GM03348 (cell line): ENCODE results near the gene STIMATE.

Experiments
- DNase-seq: peaks from one replicate; pipeline ENCODE4 v3.0.0; 2012; ENCODE audit warnings: low spot score

Gene STIMATE

DNA sequence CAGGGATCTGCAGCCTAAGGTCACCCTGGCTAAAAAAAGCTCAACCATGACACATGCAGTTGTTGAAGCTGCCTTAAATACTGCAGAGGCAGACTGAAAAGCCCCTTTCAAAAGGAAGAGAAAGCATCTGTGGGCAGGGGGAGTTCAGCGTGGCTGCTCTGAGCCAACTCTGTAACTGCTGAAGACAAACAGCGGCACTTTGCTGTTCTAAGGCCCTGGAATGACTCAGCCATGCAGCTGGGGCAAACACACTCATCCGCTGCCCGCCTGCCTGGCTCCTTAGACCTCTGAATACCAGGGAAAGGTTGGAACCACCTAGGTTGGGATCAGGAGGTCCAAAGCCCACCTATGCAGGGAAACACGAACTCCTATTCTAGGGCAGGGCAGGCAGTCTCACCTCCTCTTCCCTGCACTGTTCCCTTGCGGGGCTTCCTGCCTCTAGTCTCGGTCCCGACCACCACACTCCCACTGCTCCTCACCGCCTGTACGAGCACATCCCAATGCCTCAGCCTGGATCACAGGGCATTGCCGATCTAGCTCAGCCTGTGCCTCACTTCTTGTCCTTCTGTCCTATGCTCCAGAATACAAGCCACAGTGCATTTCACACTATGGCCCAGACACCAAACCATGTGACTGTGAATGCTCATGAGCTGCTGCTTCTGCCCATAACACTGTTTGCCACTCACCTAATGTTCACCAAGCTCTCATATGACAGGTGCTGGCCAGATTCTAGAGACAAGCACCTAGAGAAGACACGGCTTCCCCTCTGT is 56.0 kb downstream of the STIMATE start:
- no peak for DNase-seq

DNA sequence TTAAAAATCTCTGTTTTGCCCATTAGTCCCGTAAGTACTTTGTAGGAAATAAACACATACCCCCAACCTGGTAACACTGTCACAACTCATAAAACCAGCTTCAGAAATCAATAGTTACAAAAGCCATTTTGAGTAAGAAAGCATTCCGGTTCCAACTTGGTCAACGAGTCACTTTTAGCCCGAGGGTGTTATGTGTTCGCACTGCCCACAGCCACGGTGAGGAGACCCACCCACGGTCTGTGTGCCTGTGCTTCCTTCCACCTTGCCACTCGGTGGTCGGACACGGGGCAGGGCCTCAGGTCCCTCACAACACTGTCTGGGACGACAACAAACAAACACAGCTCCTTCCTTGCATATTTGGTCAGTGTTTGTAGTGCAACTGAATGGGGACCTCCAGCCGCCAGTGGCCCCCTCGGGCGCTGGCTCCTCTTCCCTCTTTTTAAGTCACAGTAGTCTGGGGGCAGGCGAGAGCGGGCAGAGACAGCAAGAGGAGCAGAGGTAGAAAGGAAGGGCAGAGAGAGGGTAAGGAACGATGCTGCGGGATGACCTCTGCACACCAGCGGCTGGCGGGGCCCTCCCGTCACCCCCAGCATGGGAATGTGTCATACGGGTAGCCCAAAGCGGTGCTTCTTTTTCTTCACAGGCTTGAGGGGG is 57.3 kb downstream of the STIMATE start:
- DNase-seq, result no peak

DNA sequence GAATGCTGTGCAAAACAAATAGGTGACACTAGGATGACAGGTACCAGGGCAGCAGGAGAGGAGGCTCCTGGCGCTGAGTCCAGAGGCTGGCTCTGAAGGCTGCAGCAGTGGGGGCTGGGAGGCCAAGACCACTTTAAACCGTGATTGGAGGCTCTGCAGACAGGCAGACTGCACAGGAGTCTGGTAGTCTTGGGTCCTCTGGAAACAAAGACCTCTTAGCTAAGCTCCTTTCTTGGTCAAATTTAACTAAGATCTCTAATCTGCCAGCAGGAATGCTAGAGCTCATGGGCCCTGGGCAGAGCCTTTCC is 58.1 kb downstream of the STIMATE start:
- no peak for DNase-seq

DNA sequence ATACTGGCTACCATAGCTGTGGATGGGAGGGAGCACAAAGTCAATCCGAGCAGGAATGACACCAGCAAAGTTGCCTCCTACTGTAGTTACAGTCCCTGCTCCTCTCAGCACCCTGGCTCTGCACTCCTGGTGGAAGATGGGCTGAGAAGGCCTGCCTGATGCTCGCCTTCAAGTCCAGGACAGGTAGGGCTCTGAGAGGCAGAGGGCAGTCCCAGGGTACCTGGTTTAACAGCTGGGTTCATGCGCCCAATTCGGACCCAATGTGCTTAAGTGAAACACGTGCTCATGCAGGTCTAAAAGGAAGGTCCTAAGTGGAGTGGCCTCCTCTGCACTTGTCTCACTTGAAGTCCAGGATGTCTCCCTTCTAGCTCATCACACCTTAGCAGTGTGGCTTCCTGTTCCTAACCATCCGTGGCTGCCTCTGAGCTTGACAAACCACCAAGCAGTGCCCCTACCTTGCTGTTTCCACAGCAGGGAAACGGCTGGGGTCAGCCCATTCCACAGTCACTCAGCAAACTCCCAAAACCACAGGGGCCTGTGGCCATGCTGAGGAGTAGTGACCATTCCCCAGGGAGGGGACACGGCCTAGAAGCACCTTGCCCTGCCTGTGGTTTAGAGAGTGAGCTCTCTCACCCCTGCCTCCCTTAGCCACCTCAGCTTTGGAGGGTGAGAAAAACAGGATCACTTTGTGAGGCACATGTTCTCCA is 58.6 kb downstream of the STIMATE start:
- no peak for DNase-seq

DNA sequence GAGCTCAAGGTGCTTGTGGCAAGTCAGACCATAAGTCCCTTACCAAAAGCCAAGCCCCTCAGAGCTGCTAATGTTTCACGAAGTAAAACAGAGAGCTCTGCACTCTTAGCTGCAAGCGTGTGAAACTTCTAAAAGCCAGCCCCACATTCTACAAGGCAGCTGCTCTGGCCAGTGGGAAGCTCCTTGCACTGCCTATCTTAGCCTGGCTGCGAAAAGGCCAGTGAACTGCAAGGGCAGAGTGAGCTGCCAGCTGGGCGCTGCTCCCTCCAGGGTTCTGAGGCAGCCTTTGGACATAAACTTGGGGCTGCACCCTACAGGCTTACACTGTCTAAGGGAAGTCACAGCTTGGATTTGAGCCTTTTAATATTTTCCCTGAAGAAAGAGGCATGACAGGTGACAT is 60.4 kb downstream of the STIMATE start:
- no peak for DNase-seq

DNA sequence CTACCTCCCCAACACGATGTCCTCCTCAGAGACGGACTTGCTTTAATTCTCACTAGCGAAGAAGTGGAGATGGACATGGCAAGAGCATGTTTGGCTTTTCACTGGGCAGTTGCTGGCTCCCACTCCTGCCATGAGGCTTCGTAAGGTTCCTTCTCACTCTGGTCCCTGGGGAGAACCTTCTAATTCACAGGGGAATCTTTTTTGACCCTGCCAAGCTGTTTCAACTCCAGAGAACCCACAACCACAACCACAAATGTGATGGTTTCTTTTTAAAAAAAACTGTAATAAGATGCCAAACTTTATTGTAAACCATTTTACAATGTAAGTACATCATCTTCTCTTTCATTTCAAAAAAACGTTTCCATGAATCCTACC is 60.9 kb downstream of the STIMATE start:
- DNase-seq, result no peak

DNA sequence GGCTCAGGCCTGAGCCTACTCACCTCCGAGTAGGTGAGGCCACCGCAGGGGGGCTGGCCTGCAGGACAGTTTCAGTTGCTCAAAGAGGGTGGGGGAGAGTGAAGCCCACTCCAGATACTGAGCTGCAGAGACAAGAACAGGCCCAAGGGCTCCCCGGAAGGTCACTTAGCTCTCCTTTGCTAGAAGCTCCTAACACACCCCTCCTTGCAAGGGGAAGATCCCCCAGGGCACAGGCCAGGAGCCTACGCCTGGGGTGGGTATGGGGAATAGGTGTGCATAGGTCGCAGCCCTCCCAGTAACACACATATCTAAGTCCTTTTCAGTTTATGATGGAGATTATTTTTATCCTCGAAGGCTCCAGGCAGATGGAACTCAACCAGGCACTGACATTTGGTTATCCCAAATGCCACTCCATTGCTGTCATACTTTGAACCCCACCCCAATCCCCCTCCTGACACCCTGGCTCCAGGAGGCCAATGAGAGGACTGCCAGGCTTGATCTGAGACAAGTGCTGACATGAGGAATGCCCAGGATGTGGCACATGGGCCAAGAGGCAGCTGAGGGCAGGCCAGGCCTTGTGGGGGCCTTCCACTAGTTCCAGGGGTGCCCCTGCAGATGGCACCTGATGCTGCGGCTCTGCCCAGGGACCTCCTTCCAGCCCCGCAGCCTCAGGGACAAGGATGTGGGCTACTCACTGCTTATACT is 61.4 kb downstream of the STIMATE start:
- DNase-seq, result no peak

DNA sequence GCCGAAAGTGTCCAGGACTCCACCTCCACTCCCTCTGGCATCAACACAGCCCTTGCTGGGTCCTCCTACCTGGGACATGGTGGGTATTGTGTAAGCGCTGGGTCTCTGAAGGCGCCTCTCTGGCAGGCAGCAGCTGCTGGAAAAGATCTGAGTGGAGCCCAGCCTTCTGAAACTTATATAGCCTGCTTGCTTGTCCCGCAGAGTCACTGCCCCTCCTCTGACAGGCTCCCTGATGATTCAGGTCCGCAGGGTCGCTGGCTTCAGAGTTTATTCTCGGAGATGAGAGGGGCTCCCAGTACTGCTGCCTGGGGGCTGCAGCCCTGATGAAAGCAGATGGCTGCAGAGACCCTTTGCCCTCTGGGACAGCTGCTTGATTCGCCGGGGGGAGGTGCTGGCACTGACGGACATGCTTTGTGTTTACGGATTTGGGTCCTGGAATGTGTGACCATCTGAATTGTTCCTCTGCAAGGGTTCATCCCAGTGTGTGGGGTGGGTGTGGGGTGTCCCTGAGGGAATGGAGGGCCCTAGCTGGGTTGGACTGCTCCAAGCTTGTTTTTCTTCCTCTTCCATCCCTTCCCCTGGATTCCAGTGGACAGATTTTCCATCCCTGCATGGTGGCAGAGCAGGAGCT is 62.4 kb downstream of the STIMATE start, which contains the start of gene MUSTN1:
Gene MUSTN1 (minus strand): TSS at position 149 of the 631 bp plus-strand sequence. CDS start 71 bp downstream, at position 78.
- DNase-seq, result no peak

DNA sequence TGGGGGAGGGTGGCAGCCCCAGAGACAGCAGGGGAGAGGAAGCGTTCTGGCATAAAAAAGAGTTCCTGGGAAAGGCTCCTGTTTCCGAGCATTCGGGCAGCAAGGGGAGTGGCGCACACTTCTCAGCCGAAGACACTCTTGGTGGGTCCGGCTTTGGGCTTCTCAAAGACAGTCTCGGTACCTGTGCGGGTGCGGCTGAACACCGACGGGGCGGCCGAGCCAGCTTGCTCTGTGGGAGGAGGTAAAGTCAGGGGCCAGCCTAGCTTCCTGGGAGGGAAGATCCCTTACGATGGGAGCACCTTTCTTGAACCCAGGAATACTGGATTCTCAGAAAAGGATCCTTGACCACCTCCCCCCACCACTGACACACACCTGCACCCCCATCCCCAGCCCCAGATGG is 64.1 kb downstream of the STIMATE start:
- no peak for DNase-seq

DNA sequence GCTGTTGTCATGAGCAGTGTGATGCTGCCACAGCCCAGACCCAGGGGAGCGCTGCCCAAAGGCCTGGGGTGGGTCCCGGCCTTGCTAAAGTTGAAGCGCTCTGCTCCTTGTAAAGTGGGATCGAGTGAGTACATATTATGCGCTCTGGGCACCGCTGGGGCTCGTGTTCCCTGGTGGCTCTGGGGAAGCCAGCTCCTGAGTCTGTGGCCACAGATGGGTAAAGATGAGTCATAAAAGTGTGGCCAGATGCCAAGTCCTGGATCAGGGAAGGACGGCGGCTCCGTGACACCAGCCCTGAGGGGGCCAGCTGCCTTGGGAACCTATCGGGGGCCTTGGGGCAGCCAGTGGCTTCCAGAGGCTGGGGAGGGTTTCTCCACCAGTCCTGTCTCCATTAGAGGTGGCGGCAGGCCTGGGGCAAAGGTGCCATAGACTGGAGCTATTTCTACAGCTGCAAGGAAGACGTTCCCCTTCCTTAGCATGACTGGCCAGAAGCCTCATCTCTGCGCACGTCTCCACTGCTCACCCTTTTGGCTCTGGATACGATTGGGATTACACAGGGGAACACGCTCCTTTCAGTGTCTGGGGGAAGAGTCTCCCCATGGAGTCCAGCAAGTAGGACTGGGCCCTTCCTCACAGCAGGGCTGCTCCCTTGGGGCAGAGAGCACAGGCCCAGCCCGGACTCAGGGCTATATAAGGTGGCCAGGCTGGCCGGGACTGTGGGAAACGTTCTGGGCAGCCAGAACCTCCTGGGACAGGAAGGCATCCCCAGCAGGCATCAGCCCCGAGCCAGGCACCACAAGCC is 65.6 kb downstream of the STIMATE start:
- DNase-seq, result peak; percentile 88

DNA sequence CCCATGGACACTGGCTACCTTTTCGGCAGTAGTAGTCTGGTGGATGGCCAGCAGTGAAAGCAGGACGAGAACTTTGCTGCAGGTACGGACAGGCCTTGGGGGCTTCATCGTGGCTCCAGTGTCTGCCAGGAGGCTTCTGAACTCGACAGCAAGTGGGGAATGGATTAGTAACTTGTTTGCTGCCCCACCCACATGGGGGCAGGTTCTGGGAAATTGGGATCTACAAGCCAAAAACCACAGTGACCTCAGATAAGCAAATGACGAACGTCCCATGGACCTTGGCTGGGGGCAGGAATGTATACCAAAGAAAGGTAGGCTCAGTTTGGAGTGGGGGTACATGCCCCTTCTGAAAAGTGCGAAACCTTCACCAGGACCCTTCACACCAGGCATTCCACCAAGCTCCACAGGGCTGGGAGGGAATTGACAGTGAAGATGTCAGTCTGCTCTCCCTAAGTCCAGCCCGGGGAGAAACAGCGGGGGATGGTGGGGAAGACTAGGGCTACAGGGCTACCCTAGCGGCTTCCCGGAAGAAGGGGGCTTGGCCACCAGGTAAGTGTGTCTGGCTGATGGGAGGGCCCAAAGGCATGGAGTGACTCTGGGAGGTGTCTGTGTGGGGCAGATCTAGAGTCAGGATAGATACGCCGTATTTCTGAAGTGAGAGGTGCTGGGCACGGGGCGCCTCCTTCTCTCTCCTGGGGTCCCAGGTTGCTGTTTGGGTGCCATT is 66.7 kb downstream of the STIMATE start, which contains the start of gene ITIH4:
Gene ITIH4 (minus strand): TSS at position 138 of the 724 bp plus-strand sequence. CDS start 30 bp downstream, at position 108.
- no peak for DNase-seq

DNA sequence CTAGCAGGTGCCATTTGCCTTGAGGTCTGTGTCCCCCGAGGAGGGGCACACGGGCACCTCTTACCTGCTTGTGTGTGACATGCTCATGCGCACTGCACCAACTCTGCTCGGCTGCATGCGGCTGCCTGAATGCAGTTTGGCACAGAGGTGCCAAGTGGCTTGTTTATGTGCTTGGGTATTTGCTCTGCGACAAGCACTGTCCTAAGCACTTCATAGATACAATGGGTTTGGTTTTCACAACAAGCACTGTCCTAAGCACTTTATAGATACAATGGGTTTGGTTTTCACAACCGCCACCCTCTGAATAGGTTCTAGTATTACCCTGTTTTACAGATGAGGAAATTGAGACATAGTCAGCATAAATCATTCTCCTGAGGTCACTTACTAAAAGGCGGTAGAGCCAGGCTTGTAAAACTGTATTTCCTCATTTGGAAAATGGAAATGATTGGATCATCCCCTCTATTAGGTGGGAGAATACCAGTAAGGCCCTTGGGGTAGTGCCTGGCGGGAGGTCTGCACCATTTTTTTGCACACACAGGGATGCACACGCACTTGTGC is 67.4 kb downstream of the STIMATE start:
- no peak for DNase-seq

DNA sequence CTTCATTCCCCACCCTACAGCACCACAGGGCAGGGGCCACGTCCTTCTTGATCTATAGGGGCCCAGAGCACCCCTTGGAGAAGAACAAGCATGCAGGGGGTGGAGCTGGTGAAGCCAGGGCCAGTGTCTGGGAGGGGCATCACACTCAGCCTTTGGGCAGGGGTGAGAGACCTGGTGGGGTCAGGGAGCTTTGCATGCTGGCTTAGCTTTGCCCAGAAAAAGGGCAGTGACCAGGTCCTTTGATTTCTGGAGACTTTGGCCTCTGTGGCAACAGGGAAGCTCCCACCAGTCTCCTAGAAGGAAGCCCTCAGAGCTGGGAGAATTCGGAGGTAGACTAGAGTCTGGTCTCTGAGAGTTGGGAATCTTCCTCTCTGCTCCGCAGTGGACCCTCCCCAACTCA is 67.9 kb downstream of the STIMATE start:
- DNase-seq, result no peak

DNA sequence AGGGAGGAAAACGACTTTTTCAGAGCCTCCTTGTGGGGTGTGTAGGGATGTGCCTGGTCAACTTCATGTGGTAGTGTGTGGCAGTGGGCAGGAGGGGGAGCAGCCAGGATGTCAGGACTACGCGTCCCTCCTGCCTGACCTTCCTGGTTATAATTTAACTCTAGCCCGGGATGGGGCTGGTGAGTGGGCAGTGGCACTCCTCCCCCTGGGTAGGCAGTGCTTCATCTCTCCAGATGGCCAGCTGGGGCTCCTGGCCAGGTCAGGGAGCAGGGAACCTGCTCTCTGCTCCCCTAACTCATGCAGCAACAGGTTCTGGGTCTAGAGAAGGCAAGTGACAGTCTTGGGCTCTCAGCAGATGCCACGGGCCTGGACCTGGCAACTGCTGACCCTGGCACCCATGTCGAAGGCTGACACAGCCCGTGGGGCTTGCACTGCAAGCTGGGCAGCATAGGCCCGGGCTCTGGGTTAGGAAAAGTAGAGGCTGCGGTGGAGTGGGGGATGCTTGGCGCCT is 69.4 kb downstream of the STIMATE start:
- DNase-seq, result no peak

DNA sequence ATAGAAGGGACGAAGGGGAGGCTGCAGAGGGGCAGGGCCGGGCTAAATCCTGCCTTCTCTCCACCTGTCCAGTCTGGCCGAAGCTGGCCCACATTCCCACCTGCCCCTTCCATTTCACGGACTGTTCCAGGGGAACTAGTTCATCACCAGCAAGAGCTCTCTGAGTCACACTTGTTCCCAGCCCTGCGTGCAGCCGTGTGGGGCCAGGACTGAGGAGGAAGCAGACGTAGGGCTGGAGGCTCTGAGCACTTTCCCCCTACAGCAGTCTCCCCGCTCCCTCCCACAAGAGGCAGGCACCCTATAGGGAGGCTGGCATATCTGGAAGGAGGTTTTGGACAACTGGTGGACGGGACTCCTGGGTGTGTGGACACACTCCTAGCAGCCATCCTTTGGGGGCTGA is 69.9 kb downstream of the STIMATE start:
- no peak for DNase-seq

DNA sequence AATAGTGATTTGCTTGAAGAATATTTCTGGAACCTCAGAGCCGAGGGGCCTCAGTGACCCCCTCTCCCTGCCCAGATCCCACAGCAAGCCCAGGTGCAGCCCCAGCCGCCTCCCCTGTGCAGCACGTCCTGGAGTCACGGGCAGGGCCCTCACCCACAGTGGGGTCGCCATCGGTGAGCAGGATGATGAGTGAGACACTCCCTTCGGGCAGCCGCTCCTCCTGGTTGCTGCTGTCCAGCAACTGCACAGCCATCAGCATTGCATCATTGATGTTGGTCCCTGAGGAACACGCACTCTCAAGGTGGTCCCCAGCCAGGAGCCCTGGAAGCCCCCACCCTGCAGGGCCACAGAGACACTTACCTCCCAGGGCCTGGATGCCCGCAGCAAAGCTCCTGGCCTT is 73.3 kb downstream of the STIMATE start:
- DNase-seq, result no peak

DNA sequence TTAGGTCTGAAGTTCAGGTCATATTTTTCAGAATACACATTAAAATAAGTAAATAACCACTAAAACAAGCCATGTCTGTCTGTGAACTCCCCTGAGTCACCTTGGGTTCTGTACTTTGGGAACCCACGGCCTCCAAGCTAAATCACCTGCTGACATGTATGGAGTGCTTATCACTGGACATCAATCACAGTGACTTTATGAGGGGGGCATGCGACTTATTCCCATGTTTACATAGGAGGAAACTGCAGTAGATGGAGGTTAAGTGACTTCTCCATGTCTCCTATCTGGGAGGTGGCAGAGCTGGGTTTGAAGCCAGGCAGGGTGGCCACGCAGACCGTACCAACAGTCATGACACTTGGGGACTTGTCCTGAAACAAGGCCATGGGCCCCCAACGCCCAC is 75.0 kb downstream of the STIMATE start:
- DNase-seq, result no peak

DNA sequence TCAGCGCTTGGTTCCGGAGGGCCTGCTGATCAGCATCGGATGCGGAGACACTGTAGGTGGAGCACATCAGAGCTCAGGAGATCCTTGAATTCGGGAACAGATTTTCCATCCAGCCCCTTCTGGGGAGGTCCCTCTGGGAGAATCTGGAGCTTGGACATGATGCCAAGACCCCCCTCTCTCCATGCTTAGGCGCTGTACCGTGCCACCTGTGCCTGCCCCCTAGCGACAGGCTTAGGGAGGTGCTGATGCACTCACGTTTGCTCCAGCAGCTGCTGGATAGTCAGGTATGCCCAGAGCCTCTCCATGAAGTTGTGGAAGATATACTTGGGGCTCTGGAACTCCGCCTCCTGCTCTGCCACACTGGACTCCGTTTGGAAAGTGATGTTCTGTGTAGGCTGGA is 76.6 kb downstream of the STIMATE start:
- peak; percentile 40 for DNase-seq

DNA sequence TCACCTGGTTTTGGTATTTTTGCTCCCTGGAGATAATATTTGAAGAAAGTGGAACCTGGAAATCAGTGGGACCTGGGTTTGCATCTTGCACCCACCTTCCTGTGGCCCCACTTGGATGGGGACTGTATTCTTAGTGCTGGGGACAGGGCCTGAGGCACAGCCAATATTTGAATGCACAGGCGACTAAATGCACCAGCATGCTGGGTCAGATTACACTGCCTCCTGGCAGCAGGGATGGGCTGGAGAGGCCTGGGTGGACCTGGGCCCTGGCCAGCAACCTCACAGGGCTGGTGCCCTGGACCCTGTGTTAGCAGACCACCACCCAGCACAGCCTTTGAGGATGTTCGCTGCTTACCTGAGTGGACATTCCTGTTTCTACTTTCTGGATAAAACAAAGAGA is 77.4 kb downstream of the STIMATE start:
- DNase-seq, result no peak

DNA sequence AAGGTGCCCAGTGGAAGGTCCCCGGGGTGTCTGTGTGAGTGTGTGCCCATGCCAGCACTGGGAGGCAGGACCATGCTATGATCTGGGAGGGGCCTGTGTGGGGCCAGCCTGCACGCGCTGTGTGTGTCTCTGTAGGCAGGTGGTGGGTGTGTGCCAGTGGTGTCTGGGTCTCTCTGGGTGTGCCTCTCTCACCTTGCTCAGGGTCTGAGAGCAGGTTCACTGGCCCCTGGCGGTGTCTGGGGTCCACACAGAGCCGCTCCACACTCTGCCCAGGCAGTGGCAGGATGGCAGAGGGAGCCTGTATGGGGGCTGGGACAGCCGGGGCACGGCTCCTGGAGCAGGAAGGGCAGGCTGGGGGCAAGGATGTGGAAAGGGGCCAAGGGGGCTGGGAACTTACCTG is 79.5 kb downstream of the STIMATE start:
- no peak for DNase-seq
